ENCODE data around the gene ABLIM3. TPM values are rescaled to one million over a fixed set of nuclear protein-coding genes. Genes with fewer than 3 reads are reported as not detected.

The ABLIM3 gene
- total and polyA plus RNA-seq, 10 of the 15 experiments (the other 5 are each of a cell fraction or from before 2014, with no cell fraction given): 0.03 TPM; not detected in 9

DNA sequence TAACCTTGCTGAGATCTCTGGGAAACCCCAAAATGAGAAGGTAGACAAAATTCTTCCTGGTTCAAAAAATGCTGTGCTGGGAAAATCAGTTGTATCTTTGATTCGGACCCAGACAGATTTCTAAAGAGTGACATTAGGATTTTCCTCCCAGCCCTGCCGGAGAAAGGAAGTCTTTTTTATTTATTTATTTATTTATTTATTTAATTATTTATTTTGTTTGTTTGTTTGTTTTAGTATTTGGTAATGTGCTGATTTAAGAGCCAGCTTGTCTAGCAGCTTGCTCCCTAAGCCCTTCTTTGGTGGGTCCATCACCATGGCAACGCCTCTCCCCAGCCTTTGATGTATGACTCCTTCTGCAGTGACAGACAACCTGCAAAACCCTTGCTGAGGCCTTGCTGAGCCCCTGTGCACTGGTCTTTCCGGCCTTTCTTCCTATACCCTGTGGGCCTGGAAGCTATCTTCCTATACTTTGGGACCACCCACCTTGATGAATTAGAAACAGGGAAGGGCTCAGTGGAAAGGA, 69.7 kb downstream of the ABLIM3 start:
- no peak for FAIRE-seq
- H3K4me1 ChIP-seq (ENCODE audit: control insufficient read depth, insufficient read depth, low read length): no peaks in the 10 kb centered on the region
- peaks cover 0 to 3% of the 10 kb centered on the region in 2 experiments; a peak in 1 of 4 replicates for H3K27me3 ChIP-seq (replicated peaks in 1 of 2; ENCODE audit: control insufficient read depth in 2 of 2, insufficient read depth in 2 of 2, low read length in 1 of 2)
- no TSS peak for BruUV-seq (replicated peaks)
- H3K36me3 ChIP-seq (ENCODE audit: control insufficient read depth in 2 of 2, insufficient read depth in 2 of 2, low read length in 1 of 2): no peaks in the 10 kb centered on the region
- H3K9ac ChIP-seq (ENCODE audit: control insufficient read depth, insufficient read depth, low read length): no peak overlapping the region
- H3K4me3 ChIP-seq: no peak overlapping the region
- 22% methylated on average over 4 of the region's 4 CpGs for WGBS (ENCODE audit: insufficient coverage, insufficient replicate concordance, low lambda C conversion rate, missing lambda C conversion rate)
- no peaks in the 10 kb centered on the region for H3K79me2 ChIP-seq (ENCODE audit: control insufficient read depth, insufficient read depth, low read length)
- H3K9me3 ChIP-seq (replicated peaks; ENCODE audit: control insufficient read depth, insufficient read depth, low read length): no peaks in the 10 kb centered on the region
- H2AFZ ChIP-seq (ENCODE audit: control insufficient read depth, low read depth, low read length): no peak overlapping the region
- ChIA-PET RAD21 (ENCODE audit: unreplicated experiment) (no interaction called here), CTCF (no interaction called here), POLR2A (no interaction called here), SMC1A (ENCODE audit: uncharacterized antibody, unreplicated experiment) (no interaction called here)
- no peak overlapping the region for H3K4me2 ChIP-seq (ENCODE audit: control insufficient read depth, insufficient read depth)
- ATAC-seq: no peak
- H3K27ac ChIP-seq (ENCODE audit: control insufficient read depth, insufficient read depth): no peak overlapping the region
- intact Hi-C loops (cut with micrococcal nuclease; ENCODE audit: unreplicated experiment): no loop called here
- no peaks in the 10 kb centered on the region for H4K20me1 ChIP-seq (ENCODE audit: control insufficient read depth, insufficient read depth)
- no peak for DNase-seq (ENCODE audit: low read depth, low spot score)
- TF ChIP-seq PML (IDR thresholded peaks at IDR 0.05; ENCODE audit: low read length) (no peak), NRF1 (conservative IDR thresholded peaks at IDR 0.05; ENCODE audit: low read depth, low read length) (no peak), KAT2A (conservative IDR thresholded peaks at IDR 0.05; ENCODE audit: control insufficient read depth, low read depth, low read length) (no peak), TCF12 (IDR thresholded peaks at IDR 0.05; ENCODE audit: low read depth, low read length) (no peak), NFYB (IDR thresholded peaks at IDR 0.05; ENCODE audit: insufficient read depth, low read depth, low read length) (no peak), KDM1A (IDR thresholded peaks at IDR 0.05; ENCODE audit: borderline replicate concordance) (no peak), ZNF217 (IDR thresholded peaks at IDR 0.05) (no peak), IRF4 (IDR thresholded peaks at IDR 0.05; ENCODE audit: low read depth, low read length) (no peak), HCFC1 (IDR thresholded peaks at IDR 0.05; ENCODE audit: low read length) (no peak), FOXK2 (IDR thresholded peaks at IDR 0.05) (no peak), POU2F2 (IDR thresholded peaks at IDR 0.05; ENCODE audit: borderline replicate concordance, low read depth, low read length) (no peak), NFXL1 (IDR thresholded peaks at IDR 0.05; ENCODE audit: borderline replicate concordance) (no peak), DPF2 (IDR thresholded peaks at IDR 0.05) (no peak), SP1 (IDR thresholded peaks at IDR 0.05; ENCODE audit: low read depth, low read length) (no peak), SRF (IDR thresholded peaks at IDR 0.05; ENCODE audit: low read depth in 2 of 2, low read length in 2 of 2) (no peak)
- TF ChIP-seq, protein P1, sequence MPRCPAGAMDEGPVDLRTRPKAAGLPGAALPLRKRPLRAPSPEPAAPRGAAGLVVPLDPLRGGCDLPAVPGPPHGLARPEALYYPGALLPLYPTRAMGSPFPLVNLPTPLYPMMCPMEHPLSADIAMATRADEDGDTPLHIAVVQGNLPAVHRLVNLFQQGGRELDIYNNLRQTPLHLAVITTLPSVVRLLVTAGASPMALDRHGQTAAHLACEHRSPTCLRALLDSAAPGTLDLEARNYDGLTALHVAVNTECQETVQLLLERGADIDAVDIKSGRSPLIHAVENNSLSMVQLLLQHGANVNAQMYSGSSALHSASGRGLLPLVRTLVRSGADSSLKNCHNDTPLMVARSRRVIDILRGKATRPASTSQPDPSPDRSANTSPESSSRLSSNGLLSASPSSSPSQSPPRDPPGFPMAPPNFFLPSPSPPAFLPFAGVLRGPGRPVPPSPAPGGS (IDR thresholded peaks at IDR 0.05; ENCODE audit: borderline replicate concordance, insufficient read depth, low read depth, low read length, poor library complexity, severe bottlenecking): no peak
- TF ChIP-seq, protein P2, sequence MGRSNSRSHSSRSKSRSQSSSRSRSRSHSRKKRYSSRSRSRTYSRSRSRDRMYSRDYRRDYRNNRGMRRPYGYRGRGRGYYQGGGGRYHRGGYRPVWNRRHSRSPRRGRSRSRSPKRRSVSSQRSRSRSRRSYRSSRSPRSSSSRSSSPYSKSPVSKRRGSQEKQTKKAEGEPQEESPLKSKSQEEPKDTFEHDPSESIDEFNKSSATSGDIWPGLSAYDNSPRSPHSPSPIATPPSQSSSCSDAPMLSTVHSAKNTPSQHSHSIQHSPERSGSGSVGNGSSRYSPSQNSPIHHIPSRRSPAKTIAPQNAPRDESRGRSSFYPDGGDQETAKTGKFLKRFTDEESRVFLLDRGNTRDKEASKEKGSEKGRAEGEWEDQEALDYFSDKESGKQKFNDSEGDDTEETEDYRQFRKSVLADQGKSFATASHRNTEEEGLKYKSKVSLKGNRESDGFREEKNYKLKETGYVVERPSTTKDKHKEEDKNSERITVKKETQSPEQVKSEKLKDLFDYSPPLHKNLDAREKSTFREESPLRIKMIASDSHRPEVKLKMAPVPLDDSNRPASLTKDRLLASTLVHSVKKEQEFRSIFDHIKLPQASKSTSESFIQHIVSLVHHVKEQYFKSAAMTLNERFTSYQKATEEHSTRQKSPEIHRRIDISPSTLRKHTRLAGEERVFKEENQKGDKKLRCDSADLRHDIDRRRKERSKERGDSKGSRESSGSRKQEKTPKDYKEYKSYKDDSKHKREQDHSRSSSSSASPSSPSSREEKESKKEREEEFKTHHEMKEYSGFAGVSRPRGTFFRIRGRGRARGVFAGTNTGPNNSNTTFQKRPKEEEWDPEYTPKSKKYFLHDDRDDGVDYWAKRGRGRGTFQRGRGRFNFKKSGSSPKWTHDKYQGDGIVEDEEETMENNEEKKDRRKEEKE (IDR thresholded peaks at IDR 0.05): no peak
- in situ Hi-C loops (cut with MboI): no loop called here
